NCI-H510A (cell line): ENCODE data around the gene BRIP1.

Source experiments
- DNase-seq: peaks from one replicate; lab custom pipeline; 2025; lab: John Stamatoyannopoulos, UW

BRIP1 gene

GRCh38 chr17:61631800-61632199, 231.5 kb downstream of the BRIP1 start:
- DNase-seq: no peak
